Stimulated activated CD8-positive, alpha-beta memory T cell treated with anti-CD3 and anti-CD28 coated beads, Interleukin-15, amount 100 ng/mL, for 4 hours (primary cell): ENCODE data around the gene FAM180A.
"Not testable (repeated sequence)": the region's sequence is repeated elsewhere in the genome, so short reads cannot be mapped to it uniquely, and the experiment has no call there.

ENCODE experiments used
- DNase-seq, 2 donors: peaks; one replicate each; pipeline ENCODE4 v3.0.0-alpha.2; 2020; ENCODE audit warnings: low read depth in 2 of 2

Gene FAM180A

GRCh38 chr7:135741905-135742304, 6.7 kb downstream of the FAM180A start:
- DNase-seq = no peak

DNA sequence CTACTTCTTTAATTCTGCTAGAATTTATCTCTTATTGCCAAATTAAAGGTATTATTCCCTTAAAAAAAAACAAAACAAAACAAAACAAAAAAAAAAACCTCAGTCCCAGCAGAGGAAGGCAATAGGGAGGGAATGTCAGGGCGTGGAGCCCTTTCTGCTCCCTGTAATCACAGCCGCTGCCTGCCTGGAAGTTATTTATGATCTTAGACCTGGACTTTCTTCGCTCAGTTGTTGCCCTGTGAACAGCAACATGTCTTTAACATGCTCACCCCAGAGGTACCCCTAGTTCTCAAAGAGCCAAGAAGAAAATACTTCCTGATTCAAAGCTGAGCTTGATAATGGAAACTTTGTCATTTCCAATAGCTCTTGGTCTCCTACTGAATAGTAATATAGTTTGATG, 7.7 kb downstream of the FAM180A start:
- no peak for DNase-seq

DNA sequence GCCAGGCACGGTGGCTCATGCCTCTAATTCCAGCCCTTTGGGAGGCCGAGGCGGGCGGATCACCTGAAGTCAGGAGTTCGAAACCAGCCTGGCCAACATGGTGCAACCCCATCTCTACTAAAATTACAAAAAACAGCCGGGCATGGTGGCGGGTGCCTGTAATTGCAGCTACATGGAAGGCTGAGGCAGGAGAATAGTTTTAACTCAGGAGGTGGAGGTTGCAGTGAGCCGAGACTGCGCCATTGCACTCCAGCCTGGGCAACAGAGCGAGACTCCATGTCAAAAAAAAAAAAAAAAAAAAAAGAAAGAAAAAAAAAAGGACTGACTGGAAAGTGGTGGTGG, 11.3 kb downstream of the FAM180A start:
- not testable (repeated sequence) for DNase-seq

DNA sequence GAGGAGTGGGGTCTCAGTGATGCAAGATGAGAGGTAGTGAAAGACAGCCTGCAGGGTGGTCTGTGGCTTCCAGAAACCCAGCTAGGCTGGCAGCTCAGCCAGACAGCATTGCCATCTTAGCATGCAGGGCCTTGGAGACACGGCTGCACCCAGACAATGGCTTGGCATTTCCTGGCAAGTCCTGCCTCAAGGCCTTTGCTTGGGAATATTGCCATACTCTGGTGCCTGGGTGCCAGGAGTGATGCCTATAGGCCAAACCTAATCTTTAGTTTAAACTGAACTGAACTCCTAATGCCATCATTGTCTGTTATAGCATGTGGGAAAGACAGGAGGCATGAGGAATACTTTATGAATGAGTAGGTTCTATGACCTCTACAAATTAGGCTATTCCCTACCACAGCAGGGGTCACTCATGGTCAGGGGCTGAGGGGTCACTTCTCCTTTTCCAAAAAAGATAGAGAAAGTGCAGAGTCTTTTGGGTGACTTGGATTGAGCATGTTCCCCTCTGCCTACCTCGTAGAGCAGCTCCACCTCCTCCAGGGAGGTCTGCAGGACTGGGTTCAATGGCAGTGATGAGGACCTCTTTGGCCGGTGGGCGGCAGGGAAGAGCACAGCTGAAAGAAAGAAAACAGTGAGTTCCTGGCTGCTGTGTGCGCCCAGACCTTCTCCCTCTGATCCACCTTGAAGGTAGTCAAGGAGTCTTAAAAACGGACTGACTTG, 11.9 kb downstream of the FAM180A start:
- DNase-seq = no peak

DNA sequence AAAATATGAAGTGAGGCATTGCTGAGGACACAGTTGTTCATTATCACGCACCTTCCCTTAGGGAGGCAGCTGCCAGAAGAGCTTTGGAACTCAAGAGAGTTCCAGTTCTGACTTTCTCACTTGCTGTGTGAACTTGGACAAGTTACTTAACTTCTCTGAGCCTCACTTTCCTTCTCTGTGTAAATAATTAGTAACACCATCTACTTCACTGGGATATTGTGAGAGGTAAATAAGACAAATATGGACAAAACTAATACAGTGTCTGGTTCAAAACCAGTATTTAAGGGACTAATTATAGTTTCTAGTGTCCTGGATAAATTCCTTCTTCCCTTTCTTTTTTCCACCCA, 14.3 kb downstream of the FAM180A start:
- DNase-seq = no peak

DNA sequence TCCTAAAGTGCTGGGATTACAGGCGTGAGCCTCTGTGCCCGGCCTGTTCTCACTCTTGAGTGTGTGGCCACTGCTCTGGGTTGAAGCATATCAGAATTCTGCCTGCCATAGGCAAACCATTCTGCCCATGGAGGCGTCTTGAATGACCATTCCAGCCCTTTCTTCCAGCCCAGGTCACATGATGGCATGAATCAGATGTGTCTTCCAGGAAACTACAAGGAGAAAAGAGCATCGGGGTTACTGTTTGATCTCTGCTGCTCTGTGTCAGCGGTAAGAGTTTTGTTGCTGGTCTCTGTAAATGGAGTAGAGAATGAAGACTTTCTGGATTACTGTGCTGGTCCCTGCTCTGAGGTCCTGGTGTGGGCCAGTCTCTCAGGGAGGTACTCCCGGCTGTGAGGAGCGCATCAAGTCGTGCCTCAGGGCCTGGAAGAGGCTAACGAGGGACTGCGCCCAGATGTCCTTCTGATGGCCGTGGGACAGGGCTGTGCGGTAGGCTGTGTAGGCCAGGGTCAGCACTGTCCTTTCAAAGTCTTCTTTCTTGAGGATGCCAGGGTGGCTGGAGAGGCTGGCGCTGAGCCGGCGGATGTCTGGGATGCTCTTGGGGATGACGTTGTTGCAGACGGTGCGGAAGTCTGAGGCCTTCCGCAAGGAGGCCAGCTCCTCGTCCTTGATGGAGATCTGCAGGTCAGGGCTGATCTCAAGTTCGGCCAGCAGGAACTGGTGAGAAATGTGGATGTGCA, 14.8 kb downstream of the FAM180A start:
- no peak for DNase-seq

DNA sequence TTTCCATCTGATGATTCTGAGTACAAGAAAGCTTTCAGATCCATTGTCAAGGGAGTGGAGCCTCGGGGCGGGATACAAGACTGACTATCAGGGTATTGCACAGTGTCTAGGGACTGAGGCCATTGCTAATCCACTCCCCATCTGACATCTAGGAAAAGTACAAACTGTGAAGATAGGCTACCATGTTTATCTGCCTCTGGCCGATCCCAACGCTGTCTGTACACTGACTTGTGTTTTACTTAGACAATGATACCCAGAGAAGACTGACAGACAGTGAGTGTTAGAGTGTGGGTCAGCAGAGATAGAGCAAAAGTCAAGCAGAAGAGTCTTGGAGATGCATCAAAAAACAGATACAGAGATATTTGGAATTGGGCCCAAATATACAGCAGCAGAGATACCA, 17.5 kb downstream of the FAM180A start:
- no peak for DNase-seq

GRCh38 chr7:135729230-135729629, 19.4 kb downstream of the FAM180A start:
- DNase-seq = no peak

- no peak for DNase-seq
Measured at GRCh38 chr7:135728136-135728669, 20.4 kb downstream of the FAM180A start, which contains the start of gene SLC13A4. Gene SLC13A4, minus strand, starts transcription at chr7:135728186. Its CDS starts 690 bp downstream, at chr7:135727496.

DNA sequence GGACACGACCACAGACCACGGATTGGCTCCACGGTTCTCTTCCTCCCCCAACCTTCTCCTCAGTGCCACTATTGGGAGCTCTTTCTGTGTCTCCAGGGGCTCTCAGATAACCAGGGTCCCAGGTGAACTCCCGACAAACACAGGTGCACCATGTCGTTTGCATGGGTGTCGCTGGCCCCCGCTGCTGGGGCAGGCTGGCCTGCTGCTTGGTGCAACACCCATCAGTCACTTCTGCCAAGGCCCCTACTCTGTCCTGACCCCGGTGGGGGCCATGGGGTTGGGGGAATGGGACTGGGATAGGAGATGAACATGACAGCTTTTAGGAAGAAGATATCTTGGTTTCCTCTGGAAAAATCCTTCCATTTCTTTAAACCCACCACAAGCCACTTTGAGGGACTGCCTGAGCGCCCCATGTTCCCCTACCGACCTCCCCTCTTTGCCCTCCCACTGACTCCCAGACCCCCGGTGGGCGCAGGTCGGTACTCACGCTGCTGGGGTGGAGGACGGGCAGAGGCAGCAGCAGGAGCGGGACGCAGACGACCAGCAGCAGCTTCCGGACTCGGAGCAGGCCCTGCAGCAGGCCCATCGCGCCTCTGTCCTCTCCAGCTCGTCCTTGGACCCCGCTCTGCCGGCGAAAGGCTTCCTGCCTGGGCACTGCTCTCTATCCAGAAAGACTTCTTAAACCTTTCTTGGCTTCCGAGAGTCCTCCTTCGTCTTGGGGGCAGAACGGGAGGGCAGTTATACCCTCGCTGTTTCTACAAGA, 21.5 kb downstream of the FAM180A start:
- no peak for DNase-seq

DNA sequence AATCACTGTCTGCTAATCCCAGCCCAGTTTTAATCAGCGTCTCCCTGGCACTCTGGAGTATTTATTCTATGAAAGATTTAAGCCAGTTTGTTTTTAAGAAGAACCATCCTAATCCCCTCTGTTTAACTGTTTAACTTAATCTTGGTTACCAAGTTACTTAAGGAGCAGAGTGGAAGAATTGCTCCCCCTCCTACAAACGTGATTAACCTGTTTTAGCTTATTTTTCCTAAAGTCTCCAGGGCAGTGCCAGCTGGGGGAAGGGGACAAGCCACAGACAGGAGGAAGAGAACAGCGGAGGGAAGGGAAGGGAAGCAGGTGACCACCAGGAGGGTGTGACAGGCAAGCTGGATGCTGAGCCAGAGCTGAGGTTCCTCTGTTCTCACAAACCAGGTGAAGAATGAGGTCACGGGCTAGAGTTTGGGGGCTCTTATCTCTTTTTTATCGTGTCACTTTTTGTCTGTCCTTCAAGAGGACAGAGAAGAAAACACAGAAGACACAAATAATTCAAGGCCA, 22.3 kb downstream of the FAM180A start:
- DNase-seq = no peak

GRCh38 chr7:135723411-135723810, 25.2 kb downstream of the FAM180A start:
- no peak for DNase-seq

DNA sequence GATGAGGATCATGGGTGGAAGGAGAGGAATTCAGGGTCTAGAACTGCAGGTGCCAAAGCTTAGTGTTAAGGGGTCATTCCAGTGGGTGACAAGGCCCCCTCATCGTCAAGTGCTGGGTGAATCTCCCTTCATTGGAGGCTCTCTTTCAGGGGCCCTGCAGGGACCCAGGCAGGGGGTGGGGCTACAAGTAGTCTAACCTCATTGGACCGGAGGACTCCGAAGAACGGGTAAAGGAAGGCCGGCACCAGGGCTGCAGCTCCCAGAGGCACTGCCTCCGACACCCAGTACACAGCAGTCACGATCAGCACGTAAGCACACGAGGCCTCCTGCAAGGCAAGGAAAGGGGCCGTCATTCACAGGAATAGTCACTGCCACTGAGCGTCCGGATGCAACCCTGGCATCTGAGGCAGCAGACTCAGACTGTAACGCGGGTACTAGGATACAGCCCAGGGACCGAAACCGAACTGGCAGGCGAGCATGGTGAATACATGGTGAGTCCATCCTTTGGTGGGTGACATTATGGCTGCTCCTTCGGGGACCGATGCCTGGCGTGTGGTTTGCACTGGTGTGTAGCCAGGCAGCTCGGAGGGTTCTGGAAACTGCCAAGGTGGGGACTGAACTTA, 27.3 kb downstream of the FAM180A start:
- no peak for DNase-seq

GRCh38 chr7:135719688-135720087, 28.9 kb downstream of the FAM180A start:
- DNase-seq = no peak

GRCh38 chr7:135718794-135719437, 29.7 kb downstream of the FAM180A start:
- DNase-seq = no peak

DNA sequence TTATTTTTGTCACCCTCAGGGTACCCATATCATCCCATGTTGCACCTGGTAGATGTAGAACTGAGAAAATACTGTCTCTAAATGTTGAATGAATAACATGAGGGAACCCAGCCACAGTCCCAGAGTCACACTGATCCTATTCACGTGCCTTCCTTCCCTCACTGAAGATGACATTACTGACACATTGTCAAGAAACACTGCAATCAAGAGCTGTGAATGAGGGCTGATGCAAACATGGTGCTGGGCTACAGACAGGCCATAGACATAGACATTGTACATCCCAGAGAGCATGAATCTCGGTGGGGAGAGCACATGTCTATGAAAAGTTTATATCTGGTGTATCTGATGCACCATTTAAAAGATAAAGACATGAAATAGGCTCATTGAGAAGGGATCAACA, 30.4 kb downstream of the FAM180A start:
- DNase-seq = no peak

DNA sequence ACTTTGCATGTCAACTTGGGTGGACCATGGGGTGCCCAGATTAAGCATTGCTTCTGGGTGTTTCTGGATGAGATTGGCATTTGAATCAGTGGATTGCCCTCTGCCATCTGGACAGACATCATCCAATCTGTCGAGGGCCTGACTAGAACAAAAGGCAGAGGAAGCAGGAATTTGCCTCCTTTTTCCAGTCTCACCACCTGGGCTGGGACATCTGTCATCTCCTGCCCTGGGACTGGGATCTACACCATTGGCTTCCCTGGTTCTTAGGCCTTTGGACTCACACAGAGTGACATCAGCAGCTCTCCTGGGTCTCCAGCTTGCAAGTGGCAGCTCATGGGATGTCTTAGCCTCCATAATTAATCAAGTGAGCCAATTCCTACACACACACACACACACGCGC, 30.9 kb downstream of the FAM180A start:
- no peak for DNase-seq

GRCh38 chr7:135716677-135717238, 31.9 kb downstream of the FAM180A start:
- no peak for DNase-seq

DNA sequence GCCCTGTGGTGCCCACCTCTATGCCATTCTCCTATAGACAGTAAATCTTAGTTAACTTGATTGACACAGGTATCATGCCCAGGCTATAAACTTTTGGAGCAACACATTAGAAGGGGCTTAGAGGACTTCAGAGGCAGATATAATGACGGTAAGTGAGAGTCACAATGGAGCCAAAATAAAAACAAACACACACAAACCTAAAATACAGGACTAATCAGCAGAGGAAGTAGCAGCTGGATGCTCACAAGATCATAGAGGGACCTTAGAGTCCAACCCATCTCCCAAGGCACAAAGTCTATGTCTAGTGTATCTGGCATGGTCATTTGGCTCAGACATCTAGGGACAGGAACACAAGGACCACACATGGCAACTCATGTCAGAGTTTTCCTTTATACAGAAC, 32.9 kb downstream of the FAM180A start:
- no peak for DNase-seq

DNA sequence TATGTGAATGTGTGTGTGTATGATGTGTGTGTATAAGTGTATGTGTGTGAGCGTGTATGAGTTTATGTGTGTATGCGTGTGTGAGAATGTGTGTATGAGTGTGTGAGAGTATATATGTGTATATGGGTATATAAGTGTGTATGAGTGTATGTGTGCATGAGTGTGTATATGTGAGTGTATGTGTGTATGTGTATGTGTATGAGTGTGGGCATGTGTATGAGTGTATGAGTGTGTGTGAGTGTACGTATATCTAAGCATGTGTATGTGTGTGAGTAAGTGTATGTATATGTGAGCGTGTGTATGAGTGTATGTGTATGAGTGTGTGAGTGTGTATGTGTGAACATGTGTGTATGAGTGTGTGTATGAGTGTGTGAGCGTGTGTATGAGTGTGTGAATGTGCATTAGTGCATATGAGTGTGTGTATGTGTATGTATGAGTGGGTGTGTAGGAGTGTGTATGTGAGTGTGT, 33.5 kb downstream of the FAM180A start:
- DNase-seq = no peak

GRCh38 chr7:135714534-135715009, 34.0 kb downstream of the FAM180A start:
- no peak for DNase-seq
